DND-41 (cell line): Measurements from ENCODE around the gene CHEK1.
"Not testable (repeated sequence)": the region's sequence is repeated elsewhere in the genome, so short reads cannot be mapped to it uniquely, and the experiment has no call there.

Source experiments
- CTCF ChIP-seq: IDR thresholded peaks from 2 replicates; pipeline ENCODE4 v1.5.1; 2012; ENCODE audit warnings: borderline replicate concordance, low read length, moderate library complexity, mild to moderate bottlenecking; ENCODE audit not compliant: poor library complexity, severe bottlenecking; ENCODE audit errors: extremely low read depth
- EZH2 ChIP-seq: IDR thresholded peaks from 3 replicates; pipeline ENCODE4 v1.6.1; 2012; ENCODE audit warnings: borderline replicate concordance, low read depth, mild to moderate bottlenecking, moderate library complexity, low read length, inconsistent platforms; ENCODE audit not compliant: severe bottlenecking

- TF ChIP-seq CTCF, EZH2: not testable (repeated sequence)
These were observed 79.7 kb downstream of the CHEK1 start for GRCh38 chr11:125704686-125705085.
